DMS53 (cell line): ENCODE data around the gene COL18A1.

Experiments used
- DNase-seq: peaks from one replicate; lab custom pipeline; 2025; lab: John Stamatoyannopoulos, UW

The COL18A1 gene

DNA sequence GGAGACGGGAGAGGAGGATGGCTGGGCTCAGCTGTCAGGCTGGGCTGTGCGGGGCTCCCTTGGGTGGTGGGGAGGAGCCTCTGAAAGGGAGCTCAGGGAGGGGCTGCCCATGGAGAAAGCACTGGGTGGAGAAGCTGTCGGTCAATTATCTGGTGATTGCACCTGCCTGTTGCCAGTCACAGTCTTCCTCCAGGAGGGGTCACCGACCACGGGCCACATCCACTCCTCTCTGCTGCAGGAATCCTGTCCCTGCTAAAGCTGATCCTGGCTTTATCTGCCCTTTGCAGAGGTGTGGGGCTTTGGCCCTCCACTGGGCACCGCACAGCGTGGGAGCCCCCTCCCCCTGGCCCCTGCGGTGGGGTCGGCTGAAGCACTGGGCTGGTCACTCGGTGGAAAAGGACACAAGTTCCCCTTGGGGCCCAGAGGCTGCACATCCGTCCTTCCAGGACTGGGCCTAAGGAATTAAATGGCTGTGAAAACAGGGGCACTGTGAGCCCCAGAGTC lies 21.8 kb upstream of the COL18A1 start:
- DNase-seq = no peak

DNA sequence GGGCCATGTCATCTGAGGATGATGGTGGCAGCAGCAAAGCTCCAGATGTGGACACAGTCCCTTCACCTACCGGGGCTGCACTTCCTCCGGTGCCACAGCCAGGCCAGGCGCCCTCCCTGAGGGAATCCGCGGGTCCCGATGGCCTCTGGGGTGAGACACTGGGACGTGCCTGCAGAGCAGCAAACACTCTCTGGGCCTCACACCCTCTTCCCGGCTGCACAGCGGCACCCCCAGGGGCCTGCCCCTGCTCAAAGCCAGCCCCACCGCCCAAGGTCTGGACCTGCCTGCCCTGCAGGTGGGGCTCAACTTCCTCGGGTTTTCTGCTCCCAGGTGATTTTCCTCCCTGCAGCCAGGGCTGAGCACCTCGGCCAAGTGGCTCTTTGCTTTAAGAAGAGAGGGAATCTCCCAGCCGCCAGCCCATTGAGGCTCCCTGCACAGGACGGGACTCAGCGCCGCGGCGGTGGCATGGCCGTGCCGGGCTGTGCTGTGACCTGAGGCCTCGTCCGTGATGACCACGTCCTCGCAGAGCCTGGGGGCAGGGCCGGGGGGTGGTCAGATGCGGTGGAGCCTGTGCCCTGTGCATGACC lies 21.3 kb upstream of the COL18A1 start:
- DNase-seq = no peak

DNA sequence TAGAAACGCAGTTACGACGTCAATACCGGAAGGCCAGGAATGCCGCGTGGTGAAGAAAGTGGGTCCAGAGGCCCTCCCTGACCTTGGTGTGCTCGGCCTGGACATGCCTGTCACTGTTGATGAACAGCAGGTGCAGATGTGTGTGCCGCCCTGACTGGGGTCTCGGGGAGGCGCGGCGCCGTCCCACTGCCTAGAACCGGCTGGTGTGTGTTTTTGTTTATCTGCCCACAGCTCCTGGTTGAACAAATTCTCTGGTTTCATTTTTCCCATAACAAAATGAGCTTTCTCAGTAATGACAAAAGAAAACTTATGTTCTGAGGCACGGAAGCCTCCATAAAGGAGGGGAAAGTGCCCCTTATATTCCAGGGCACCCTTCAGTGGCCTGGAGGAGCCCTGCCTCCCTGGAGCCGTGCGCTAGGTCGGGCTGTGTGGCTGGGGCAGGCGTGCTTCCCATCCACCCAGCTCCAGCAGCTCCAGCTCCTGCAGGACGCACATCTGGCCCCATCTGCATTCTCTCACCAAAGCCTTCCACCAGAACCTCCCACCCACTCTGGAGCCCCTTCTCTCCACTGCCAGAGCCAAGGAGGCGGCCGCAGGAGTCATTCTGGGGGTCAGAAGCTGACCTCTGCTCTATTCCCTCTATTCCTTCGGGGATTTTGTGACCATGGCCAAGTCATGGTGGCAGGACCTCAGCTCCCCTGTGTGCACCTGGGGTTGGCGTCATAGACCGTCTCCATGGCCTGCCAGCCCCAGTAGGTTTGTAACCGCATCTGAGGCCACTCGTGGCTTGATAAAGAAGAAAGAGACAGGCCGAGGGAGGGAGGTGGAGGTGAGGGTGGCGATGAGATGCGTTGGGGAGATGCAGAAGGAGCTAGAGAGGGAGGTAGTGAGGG lies 20.1 kb upstream of the COL18A1 start:
- no peak for DNase-seq

DNA sequence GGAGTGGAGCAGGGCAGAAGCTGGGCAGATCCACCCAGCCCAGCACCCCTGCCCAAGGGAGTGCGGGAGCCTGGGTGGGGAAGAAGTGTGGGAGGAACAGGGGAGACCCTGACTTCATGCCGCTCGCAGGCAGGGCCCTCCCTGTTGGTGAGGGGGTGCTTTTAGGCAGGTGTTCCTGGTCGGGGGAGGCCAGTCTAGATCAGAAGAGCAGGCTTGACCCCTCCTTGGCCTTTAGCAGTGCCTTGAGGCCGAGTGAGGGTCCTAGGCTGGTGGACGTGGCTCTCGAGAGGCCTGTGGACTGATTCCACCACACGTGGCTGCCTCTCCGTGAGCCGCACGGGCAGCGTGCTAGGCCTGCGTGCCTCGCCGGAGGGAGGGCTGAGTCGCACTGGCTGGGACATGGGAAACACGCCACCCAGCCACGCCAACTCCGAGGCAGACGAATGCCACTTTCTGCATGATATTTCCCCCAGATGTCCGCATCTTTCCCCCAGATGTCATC lies 19.4 kb upstream of the COL18A1 start:
- no peak for DNase-seq

DNA sequence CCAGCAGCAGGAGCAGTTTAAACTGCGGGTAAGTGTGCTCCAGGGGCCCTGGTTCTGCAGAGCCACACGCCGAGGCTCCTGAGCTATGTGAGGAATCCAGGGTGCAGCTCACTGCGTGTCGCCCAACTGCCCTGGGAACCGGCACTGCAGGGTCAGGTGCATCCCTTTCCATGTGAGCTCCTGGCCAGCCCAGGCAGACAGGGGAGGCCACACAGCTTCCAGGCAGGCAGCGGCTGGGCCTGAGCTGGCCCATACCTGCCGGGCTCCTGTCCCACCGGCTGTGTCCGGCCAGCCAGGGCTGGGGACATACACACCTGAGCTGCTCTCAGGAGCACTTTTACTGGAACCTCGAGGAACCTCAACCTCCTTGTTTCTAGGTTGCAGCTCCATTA lies 18.6 kb upstream of the COL18A1 start:
- no peak for DNase-seq

DNA sequence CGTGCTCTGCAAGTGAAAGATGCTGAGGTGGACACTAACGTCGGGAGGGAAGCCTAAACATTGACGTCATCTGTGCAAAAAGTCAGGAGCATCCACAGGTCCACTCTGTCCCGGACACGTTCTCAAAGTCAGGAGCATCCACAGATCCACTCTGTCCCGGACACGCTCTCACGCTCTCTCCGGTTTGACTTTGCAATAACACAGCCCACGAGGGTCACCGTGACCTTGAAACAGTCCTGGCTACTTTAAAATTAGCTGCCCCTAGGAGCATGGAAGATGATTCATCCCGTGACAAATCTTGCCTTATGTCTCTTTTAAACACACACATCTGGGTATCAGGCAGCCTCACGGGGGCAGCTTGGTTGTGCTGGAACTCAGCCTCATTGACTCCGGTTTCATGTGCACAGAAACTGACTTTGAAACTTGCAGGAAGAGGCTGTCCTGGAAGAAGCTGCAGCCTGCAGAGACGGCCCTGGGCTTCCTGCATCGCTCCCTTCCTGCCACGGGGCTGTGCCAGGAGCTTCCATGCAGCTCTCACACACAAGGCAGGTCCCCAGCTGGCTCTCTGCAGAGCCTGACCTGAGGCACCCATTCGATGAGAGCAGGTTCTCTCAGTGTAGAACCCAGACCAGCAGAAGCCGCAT lies 18.1 kb upstream of the COL18A1 start:
- DNase-seq = peak; percentile 18

DNA sequence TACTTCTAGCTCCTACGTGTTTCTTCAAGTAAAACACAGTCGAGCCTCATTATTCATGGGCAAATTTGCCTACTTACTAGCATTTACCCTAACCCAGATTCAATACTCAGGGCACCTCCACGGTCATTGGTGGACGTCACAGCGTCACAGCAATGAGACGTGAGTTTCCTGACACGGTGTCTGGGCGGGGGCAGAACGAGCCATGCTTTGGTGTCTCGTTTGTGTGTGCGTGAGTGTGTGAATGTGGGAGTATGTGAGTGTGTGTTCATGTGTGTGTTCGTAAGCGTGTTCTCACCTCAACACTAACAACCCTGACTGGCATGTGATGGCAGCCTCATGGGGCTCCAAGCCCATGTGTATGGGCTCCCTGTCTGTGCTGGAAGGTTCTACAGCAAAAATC lies 17.5 kb upstream of the COL18A1 start:
- no peak for DNase-seq

DNA sequence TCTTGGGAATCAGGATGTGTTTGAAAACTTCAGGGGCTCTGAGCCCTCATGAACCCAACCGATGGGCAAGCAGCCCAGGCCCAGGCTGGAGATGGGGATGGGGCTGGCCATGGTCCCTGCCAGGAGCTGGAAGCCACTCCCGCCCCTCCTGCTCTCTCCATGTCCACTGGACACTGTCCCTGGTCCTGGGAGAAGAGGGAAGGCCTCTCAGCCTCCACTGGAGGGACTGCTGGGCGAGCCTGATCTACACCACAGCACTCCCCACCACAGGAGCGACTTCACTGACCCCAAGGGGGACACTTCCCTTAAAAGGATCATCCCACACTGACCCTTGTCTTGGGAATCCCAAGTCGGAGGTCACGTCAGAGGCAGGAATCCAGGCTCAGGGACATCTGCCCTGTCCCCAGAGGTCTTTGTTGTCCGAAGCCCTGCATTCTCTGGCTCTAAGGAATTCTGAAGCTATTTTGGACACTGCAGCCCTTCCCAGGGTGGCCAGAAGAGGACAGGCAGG lies 16.9 kb upstream of the COL18A1 start:
- DNase-seq = no peak

DNA sequence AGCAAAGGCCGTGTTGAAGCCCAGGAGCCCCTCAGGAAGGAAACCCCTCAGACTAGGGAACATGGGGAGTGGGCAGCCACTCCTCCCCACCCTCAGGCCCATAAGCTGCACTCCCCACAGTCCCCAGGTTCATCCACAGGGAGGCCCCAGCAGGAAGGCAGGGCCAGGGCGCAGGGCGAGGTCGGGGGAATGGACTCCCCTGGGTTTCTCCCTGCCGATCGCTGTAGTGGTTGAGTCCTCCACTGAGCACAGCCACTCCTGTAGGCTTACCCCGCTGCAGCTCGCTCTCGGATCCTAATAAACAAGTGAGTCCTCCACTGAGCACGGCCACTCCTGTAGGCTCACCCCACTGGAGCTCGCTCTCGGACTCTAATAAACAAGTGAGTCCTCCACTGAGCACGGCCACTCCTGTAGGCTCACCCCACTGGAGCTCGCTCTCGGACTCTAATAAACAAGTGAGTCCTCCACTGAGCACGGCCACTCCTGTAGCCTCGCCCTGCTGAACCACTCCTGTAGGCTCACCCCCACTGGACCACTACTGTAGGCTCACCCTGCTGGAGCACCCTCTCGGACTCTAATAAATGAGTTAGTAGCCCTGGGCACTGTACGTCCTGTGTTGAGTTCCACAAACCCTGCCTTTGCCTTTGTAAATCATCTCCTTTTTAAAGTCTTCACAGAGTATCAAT lies 16.2 kb upstream of the COL18A1 start:
- no peak for DNase-seq

DNA sequence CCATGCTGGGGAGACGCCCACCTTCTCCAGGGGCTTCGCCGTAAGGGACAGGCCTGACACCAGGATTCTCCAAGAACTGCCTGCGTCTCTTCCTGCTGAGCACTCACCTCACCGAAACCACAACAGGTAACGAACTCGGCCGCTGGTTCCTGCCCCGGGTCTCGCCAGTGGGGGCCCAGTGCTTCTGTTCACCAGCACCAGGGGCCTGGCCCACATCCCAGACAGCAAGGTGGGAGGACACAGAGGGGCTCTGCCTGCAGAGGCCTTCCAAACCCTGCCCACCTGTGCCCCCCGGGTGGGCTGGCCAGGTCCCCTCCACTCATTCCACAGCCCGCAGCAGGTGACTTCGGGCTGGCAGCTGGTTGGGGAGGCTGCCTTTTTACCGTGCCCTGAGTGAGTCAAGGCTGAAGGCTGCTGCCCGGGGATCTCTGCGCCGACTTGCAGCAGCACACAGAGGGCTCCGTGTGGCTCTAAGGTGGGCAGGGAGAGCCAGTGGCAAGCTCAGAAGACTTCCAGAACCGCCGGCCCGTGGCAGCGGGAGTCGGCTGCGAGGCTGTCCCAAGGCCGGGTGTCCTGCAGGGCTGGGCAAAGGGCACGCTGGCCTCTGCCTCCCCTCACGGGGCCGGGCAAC lies 14.7 kb upstream of the COL18A1 start:
- DNase-seq = no peak

DNA sequence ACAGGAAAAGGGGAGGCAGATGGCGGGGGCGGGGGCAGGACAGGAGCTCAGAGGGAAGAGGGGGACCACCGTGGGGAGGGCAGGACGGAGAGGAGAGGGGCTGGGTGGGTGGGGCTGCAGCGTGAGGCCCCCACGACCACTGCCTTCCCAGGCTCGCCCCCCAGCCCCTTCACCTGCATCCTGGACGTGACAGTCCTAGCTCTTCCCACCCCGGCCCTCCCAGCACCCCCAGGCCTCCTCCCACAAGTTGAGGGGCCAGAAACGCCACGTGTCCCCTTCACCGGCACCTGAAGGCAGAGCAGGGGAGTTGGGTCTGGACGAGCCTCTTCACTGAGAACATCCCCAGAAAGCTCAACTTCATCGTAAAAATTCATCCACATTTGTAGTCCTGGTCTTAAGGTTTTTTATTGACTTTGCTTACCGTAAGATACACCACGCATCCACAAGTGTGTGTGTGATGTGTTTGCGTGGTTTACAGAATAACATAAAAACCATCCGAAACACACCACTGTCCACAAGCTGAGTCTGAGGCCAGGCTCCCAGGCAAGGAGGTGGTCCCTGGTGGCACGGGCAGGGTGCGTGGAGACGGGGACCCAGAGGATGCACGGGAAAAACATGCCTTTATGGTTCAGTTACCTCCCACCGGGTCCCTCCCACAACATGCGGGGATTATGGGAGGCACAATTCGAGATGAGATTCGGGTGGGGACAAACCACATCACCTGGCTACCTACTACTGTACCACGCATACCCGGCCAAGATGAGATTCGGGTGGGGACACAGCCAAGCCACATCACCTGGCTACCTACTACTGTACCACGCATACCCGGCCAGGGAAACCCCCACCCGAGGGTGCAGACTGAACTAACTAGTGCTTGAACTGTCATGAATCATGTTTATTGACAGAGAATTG lies 13.9 kb upstream of the COL18A1 start:
- DNase-seq = no peak

DNA sequence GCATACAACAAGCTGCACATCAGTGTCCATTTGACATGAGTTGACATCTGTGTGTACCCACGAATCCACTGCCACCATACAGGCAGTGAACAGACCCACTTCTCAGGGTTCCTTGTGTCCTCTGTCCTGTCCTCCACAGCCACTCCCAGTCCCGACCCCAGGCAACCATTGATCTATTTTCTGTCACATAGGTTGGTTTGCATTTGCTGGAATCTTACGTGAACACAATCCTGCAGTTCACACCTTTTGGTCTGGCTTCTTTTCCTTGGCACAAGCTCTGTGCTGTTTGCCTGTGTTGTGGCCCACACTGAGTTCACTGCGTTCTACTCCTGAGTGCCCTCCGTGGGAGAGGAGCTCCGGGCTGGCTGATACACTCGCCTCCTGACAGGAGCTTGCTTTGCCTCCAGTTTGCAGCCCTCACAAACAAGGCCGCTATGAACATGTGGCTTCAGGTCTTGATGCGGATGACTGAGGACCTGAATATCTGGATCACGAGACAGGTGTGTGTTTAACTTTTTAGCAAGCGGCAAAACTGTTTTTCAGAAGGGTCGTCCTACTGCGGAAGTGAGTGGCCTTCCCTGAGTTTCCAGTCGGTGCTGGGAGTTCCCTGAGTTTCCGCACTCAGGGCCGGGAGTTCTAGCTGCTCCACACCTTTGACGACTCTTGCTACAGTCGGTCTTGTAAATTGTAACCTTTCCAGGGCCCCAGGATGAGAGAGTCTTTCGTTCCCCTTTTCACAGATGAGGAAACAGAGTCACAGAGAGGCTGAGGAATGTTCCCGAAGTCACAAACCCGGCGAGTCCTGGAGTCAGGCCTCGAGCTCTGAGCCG lies 13.0 kb upstream of the COL18A1 start:
- DNase-seq = no peak

DNA sequence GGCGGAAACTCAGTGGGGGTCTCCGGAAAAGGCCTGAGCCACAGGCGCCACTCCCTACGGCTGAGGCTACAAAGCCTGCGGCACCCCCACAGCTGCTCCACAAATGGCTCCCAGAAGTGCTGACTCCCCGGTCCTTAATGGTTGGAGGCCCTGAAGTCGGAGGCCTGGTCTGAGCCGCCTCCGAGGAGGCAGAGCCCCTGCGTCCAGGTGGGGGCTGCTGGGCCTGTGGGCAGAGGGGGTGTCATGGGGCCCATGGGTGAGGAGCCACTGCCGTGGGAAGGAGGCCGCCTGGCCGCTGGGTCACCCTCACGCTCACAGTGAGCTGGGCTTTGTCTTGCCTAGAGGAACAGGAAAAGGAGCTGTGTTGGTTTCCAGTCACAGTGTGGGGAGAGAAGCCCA lies 12.4 kb upstream of the COL18A1 start:
- no peak for DNase-seq

DNA sequence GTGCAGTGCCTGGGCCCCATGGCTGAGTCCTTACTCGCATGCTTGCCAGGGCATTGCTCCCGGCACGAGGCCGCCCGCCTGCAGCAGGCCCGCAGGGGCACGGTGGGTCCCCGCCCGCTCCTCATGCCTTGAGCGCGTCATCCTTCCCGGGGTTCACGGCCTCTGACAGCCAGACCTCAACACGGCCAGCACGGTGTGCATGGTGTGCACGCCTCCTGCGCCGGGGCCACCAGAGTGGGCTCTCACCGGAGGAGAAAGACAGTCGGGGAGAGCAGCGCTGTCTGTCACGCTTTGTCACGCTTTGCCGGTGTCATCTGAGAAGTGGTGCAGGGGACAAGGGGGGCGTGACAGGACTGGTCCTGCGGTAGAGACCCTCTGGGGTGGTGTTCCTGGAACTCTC lies 11.9 kb upstream of the COL18A1 start:
- no peak for DNase-seq

DNA sequence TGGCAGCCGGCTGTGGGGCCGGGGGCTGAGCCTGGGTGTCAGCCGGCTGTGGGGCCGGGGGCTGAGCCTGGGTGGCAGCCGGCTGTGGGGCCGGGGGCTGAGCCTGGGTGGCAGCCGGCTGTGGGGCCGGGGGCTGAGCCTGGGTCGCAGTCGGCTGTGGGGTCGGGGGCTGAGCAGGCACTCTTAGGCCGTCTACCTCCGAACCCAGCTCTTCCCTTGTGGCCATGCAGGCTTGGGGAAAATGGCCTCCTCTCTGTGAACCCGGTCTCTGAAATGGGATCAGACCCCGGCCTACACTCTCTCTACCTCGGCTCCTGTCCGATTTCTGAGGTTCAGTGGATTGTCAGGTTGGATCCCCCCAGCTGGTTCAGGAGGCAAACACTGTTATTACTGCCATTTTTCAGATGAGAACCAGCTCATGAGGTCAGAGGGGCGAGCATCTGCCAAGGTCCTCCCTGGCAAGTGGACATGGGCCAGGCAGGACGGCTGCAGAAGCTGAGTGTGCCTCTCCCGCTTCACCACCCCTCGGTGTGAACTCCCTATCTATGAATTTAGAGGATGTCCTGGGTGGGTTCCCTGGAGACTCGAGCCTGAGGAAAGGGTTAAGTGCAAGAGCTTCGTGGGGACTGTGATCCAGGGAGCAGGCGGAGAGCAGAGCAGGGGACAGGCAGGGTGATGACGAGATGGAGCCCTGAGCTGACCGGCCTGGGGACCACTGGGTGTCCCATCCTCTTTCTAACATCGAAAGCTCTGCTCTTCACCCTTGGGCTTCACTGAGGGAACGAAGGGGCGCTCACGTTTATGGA lies 10.9 kb upstream of the COL18A1 start:
- DNase-seq = no peak

DNA sequence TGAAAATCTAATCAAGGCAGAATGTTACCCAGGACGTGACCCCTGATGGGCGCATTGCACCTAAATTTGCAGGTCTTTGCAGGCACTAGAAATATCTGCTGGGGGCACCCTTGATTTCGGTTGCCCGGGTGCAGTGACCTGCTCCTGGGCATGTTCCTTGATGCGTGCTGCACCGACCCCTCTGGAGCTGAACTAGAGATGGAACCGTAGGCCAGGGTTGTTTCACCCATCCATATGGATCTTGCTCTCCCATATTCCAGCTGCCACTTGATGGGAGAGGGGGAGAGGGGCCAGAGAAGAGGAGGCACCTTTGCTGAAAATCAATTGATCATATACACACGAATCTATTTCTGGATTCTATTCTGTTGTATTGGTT lies 8.4 kb upstream of the COL18A1 start:
- DNase-seq = no peak

DNA sequence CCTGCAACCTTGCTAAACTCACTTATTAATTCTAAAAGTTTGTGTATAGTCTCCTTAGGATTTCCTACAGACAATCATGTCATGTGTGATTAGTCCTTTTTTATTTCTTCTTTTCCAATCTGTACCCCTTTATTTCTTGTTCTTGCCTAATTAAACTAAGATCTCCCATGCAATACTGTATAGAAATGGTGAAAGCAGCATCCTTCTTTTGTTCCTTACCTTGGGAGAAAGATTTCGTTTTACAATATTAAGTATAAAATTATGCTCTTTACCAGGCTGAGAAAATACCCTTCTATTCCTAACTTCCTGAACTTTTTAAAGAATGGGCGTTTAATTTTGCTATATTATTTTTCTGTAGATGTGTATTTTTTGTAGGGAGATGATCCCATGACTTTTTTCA lies 7.6 kb upstream of the COL18A1 start:
- no peak for DNase-seq

DNA sequence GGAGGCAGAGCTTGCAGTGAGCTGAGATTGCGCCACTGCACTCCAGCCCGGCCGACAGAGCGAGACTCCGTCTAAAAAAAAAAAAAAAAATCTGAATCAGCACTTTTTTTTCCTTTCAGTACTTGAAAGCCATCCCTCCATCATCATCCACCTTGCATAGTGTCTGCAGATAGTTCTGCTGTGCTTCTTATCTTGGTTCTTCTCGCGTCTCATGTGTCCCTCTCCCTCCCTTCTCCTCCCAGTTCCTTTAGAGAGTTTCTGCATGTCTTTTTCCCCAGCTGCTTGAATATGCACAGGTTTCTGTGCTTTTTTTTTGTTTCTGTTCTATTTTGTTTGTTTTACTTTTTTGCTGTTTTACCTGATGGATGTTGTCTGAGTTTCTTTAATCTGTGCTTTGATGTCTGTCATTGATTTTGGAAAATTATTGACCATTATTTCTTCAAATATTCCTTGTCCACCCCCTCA lies 3.9 kb upstream of the COL18A1 start:
- DNase-seq = peak; percentile 10
